Gastroesophageal sphincter (tissue), 2 donors: Measurements from ENCODE around the gene THAP12.

Source experiments
- POLR2A ChIP-seq, 2 donors: fragments of 450-650 bp; IDR thresholded peaks; one replicate each; pipeline ENCODE4 v1.6.1; 2017; ENCODE audit warnings: antibody characterized with exemption in 2 of 2, mild to moderate bottlenecking in 2 of 2, moderate library complexity in 1 of 2
- POLR2AphosphoS5 ChIP-seq: sonication (generic); formaldehyde crosslinking; IDR thresholded peaks from one replicate; pipeline ENCODE4 v1.6.1; 2017; ENCODE audit warnings: antibody characterized with exemption

GRCh38 chr11:76379807-76380158 lies 1.1 kb downstream of the THAP12 start:
- TF ChIP-seq POLR2A (IDR thresholded peaks at IDR 0.05) = no peak
- no peak for TF ChIP-seq POLR2AphosphoS5
